ENCODE data around the gene PSMB10.

Gene PSMB10

DNA sequence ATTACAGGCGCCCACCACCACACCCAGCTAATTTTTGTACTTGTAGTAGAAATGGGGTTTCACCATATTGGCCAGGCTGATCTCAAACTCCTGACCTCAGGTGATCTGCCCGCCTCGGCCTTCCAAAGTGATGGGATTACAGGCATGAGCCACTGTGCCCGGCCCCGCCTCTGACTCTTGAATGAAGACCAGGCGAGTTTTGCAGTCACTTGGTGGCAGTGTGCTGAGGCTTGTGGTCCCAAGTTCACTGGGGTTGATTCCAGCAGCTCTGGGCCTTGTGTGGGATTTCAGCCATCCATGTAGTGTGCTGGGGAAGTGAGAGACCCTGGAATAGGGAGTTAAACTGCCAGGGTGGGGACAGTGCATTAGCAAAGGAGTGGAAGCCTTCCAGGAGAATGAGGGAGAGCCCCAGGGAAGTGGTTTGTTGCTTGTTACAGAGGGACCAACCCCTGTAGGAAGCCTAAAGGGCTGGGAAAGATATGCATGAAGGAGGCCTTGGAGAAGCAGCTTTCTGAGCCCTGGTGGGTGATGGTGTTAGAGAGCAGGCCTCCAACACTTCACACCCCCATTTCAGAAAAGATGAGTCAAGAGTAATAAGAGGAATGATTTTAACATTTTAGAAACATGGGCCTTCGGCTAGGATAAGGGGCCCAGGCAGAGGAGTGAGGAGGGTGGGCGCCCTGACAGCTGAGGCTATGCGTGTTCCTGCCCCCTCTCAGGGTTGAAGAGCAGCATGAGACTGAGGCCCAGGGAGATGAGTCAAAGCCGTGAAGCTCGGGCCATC is 29.1 kb downstream of the PSMB10 start:
- WGBS, 2 experiments (ENCODE audit: insufficient coverage in 2 of 2): 91 to 94% methylated on average over 10 of the region's 11 CpGs
- Histone ChIP-seq H3K9me3 (ENCODE audit: control insufficient read depth, low read length) (no peaks in the 10 kb centered on the region), H3K4me3 (ENCODE audit: extremely low read depth, insufficient read depth, low read length, poor library complexity, severe bottlenecking) (no peak overlapping the region), H3K27ac (ENCODE audit: low read depth, low read length, severe bottlenecking) (no peak overlapping the region), H3K4me1 (ENCODE audit: control insufficient read depth, insufficient read depth, low read length, poor library complexity, severe bottlenecking) (no peaks in the 10 kb centered on the region), H3K36me3 (ENCODE audit: control insufficient read depth, insufficient read depth, low read length) (peaks cover 44% of the 10 kb centered on the region)

DNA sequence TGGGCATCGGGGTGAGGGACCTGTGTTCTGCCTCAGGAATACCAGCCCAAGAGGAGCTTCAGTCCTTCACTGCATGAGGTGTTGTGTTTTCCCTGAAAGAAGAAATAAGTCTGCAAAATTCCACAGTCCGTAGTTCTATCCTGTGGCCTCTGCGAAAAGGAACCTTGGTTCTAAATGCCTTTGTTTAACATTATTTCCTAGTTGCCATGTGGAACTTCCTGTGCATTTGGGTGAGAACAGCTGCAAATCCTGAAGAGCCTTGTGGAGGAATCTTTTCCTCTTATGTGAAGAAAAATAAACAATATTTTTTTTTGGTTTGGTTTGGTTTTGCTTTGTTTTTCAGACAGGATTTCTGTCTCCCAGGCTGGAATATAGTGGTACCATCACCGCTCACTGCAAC is 33.8 kb downstream of the PSMB10 start:
- Histone ChIP-seq H3K36me3 (ENCODE audit: control insufficient read depth, insufficient read depth, low read length) (peaks cover 20% of the 10 kb centered on the region), H3K27ac (ENCODE audit: low read depth, low read length, severe bottlenecking) (peak overlapping the region; percentile 1), H3K4me1 (ENCODE audit: control insufficient read depth, insufficient read depth, low read length, poor library complexity, severe bottlenecking) (peaks cover 3% of the 10 kb centered on the region), H3K4me3 (ENCODE audit: extremely low read depth, insufficient read depth, low read length, poor library complexity, severe bottlenecking) (no peak overlapping the region), H3K9me3 (ENCODE audit: control insufficient read depth, low read length) (no peaks in the 10 kb centered on the region)
- WGBS, 2 experiments (ENCODE audit: insufficient coverage in 2 of 2): 97 to 100% methylated on average over 3 to 4 of the region's 4 CpGs

DNA sequence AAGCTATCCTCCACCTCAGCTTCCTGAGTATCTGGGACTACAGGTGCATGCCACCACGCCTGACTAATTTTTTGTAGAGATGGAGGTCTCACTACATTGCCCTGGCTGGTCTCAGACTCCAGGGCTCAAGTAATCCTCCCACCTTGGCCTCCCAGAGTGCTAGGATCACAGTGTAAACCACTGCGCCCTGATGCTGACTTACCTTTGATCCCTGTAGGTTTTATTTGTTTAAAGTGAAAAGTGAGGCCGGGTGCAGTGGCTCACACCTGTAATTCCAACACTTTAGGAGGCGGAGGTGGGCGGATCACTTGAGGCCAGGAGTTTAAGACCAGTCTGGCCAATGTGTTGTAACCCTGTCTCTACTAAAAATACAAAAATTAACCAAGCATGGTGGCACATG is 34.9 kb downstream of the PSMB10 start:
- H3K27ac ChIP-seq (ENCODE audit: low read depth, low read length, severe bottlenecking): no peak overlapping the region
- no peaks in the 10 kb centered on the region for H3K9me3 ChIP-seq (ENCODE audit: control insufficient read depth, low read length)
- H3K4me1 ChIP-seq (ENCODE audit: control insufficient read depth, insufficient read depth, low read length, poor library complexity, severe bottlenecking): peaks cover 3% of the 10 kb centered on the region
- H3K36me3 ChIP-seq (ENCODE audit: control insufficient read depth, insufficient read depth, low read length): peaks cover 23% of the 10 kb centered on the region
- 83 to 100% methylated on average over 1 to 2 of the region's 5 CpGs for WGBS, 2 experiments (ENCODE audit: insufficient coverage in 2 of 2)
- no peak overlapping the region for H3K4me3 ChIP-seq (ENCODE audit: extremely low read depth, insufficient read depth, low read length, poor library complexity, severe bottlenecking)

DNA sequence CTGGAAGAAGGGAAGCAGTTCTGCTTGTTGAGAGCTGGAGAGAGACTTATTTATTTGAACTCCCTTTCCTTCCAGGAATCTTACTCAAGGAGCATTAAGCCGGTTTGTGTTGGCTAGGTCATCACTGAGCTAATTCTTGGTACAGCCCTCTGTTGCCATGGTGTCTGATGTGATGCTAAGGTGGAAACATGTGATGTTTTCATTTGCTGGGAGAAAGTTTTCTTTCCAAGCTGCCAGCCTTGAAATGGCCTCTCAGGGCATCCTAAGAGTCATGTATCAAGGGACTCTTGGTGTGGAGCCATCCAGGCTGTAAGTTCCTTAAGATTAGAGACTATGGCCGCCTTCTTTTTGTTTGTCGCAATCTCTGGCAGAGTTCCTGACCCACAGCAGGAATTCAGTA is 39.4 kb downstream of the PSMB10 start:
- H3K27ac ChIP-seq (ENCODE audit: low read depth, low read length, severe bottlenecking): no peak overlapping the region
- peaks cover 8% of the 10 kb centered on the region for H3K36me3 ChIP-seq (ENCODE audit: control insufficient read depth, insufficient read depth, low read length)
- no peak overlapping the region for H3K4me3 ChIP-seq (ENCODE audit: extremely low read depth, insufficient read depth, low read length, poor library complexity, severe bottlenecking)
- no peaks in the 10 kb centered on the region for H3K9me3 ChIP-seq (ENCODE audit: control insufficient read depth, low read length)
- H3K4me1 ChIP-seq (ENCODE audit: control insufficient read depth, insufficient read depth, low read length, poor library complexity, severe bottlenecking): peaks cover 8% of the 10 kb centered on the region
- WGBS, 2 experiments (ENCODE audit: insufficient coverage in 2 of 2): 94 to 100% methylated on average over 2 of the region's 3 CpGs

DNA sequence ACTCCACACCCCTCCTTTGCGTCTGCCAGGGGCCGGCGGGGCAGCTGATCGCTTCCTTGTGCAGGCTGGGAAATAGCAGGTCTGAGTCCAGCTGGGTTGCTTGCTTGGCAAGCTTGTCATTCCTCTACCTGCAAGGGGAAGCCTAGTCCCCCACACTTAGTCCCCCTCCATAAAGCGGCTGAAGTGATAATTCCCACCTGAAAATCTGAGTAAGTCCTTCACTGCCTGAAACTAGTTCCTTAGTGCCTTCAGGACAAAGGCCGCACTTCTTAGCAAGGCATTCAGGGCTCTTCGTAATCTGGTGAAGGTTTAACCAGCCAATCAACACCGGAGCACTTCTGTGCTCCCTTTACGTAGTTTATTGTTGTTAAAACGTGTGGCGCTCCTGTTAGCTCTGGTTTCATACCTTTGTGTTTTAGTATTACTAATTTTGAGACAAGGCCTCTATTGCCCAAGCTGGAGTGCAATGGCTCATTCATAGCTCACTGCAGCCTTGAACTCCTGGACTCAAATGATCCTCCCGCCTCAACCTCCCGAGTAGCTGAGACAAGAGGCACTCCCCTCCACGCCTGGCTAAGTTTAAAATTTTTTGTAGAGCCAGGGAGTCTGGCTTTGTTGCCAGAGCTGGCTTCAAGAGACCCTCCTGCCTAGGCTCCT is 42.8 kb downstream of the PSMB10 start:
- Histone ChIP-seq H3K4me3 (ENCODE audit: extremely low read depth, insufficient read depth, low read length, poor library complexity, severe bottlenecking) (peak overlapping the region; percentile 93), H3K36me3 (ENCODE audit: control insufficient read depth, insufficient read depth, low read length) (peaks cover 4% of the 10 kb centered on the region), H3K4me1 (ENCODE audit: control insufficient read depth, insufficient read depth, low read length, poor library complexity, severe bottlenecking) (peaks cover 6% of the 10 kb centered on the region), H3K27ac (ENCODE audit: low read depth, low read length, severe bottlenecking) (peak overlapping the region; percentile 89), H3K9me3 (ENCODE audit: control insufficient read depth, low read length) (no peaks in the 10 kb centered on the region)
- 55 to 64% methylated on average over 8 to 9 of the region's 14 CpGs for WGBS, 2 experiments (ENCODE audit: insufficient coverage in 2 of 2)

DNA sequence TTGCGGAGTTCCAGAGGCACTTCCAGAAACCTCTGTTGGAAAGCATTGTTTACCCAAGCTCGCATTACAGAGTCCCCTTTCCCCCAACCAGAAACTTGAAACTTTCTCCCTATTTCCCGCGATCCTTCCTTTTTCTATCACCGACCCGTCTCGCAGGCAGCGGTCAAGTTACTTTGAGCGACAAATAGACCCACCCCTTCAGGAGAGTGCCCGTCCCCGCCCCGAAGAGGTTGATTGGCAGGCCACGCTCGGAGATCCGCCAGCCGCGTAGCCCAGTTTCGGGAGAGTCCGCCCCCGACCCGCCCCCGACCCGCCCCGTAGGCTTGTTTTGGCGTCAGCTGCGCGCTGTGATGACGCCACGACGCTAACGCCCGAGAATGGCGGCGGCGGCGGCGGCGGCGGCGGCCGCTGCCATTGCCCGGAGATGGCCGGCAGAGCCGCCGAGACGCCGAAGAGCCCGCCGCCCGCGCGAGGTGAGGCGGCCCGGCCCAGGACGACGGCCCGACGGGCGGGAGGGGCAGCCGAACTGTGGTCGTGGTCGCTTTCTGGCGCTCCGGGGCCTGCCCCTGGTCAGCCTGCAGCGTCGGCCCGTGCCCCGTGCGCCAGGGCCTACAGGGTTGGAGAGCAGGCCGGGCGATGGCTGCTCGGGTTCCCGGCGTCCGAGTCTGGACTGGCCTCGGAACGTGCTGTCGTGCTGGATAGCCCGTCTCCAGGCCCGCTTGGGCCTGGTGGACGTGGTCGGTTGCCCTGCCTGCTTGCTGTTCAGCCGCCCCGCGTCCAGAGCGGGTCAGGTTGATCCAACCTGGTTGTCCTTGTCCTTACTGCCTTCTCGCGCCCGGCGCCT is 43.5 kb downstream of the PSMB10 start, which contains the start of gene PSKH1:
Gene PSKH1 (plus strand): TSS at position 356 of the 844 bp plus-strand sequence. CDS start 15,496 bp downstream, outside the sequence.
- WGBS, 2 experiments (ENCODE audit: insufficient coverage in 2 of 2): 0% methylated on average over 57 to 82 of the region's 90 CpGs
- peak within 1 kb of the TSS; percentile 89 for H3K27ac ChIP-seq (ENCODE audit: low read depth, low read length, severe bottlenecking)
- peaks cover 4% of the 10 kb centered on the region for H3K36me3 ChIP-seq (ENCODE audit: control insufficient read depth, insufficient read depth, low read length)
- H3K4me3 ChIP-seq (ENCODE audit: extremely low read depth, insufficient read depth, low read length, poor library complexity, severe bottlenecking): peak within 1 kb of the TSS; percentile 93
- no peaks in the 10 kb centered on the region for H3K9me3 ChIP-seq (ENCODE audit: control insufficient read depth, low read length)
- peaks cover 6% of the 10 kb centered on the region for H3K4me1 ChIP-seq (ENCODE audit: control insufficient read depth, insufficient read depth, low read length, poor library complexity, severe bottlenecking)

DNA sequence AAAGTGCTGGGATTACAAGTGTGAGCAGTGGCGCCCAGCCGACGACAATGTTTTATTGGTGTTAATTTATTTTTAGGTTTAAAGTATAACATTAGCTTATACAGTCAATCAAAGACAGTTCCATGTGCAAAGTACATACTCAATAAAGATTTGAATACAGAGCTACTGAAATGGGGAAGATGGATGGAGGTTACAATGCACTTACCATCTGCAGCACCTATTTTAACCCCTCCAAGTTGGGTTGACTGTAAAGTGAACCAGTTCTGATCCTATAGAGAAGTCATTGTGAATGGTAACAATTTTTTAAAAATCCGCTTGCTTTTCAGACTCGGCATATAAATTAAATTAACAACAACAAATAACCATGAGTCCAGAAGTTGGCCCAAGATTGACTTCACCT is 44.3 kb downstream of the PSMB10 start:
- Histone ChIP-seq H3K36me3 (ENCODE audit: control insufficient read depth, insufficient read depth, low read length) (peaks cover 4% of the 10 kb centered on the region), H3K4me1 (ENCODE audit: control insufficient read depth, insufficient read depth, low read length, poor library complexity, severe bottlenecking) (peaks cover 6% of the 10 kb centered on the region), H3K4me3 (ENCODE audit: extremely low read depth, insufficient read depth, low read length, poor library complexity, severe bottlenecking) (peak overlapping the region; percentile 93), H3K9me3 (ENCODE audit: control insufficient read depth, low read length) (no peaks in the 10 kb centered on the region), H3K27ac (ENCODE audit: low read depth, low read length, severe bottlenecking) (no peak overlapping the region)
- 70% methylated on average over 2 of the region's 5 CpGs; no CpG with 5 or more reads in 1 of the 2 experiments for WGBS, 2 experiments (ENCODE audit: insufficient coverage in 2 of 2)

DNA sequence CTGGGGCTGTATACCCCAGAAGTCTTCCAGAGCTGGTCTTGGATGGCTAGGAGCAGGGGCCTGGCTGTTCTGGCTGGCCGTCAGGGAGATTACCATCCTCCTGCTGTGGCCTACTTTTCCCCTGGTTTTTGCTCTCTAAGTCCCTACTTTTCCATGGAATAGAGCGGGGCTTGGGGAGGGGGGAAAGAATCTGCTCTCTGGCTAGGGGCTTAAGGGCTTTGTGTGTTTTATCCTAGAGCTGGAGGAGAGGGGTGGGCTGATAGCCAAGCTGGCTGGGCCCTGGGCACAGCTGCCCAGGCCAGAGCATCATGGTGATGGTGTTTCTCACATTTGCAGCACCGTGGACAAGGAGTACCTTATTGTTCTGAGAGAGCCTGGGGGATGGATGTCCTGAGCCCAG is 48.3 kb downstream of the PSMB10 start:
- Histone ChIP-seq H3K4me1 (ENCODE audit: control insufficient read depth, insufficient read depth, low read length, poor library complexity, severe bottlenecking) (peaks cover 9% of the 10 kb centered on the region), H3K9me3 (ENCODE audit: control insufficient read depth, low read length) (no peaks in the 10 kb centered on the region), H3K27ac (ENCODE audit: low read depth, low read length, severe bottlenecking) (no peak overlapping the region), H3K4me3 (ENCODE audit: extremely low read depth, insufficient read depth, low read length, poor library complexity, severe bottlenecking) (no peak overlapping the region), H3K36me3 (ENCODE audit: control insufficient read depth, insufficient read depth, low read length) (peaks cover 33% of the 10 kb centered on the region)
- WGBS, 2 experiments (ENCODE audit: insufficient coverage in 2 of 2): 95% methylated on average over 3 of the region's 3 CpGs; no CpG with 5 or more reads in 1 of the 2 experiments

DNA sequence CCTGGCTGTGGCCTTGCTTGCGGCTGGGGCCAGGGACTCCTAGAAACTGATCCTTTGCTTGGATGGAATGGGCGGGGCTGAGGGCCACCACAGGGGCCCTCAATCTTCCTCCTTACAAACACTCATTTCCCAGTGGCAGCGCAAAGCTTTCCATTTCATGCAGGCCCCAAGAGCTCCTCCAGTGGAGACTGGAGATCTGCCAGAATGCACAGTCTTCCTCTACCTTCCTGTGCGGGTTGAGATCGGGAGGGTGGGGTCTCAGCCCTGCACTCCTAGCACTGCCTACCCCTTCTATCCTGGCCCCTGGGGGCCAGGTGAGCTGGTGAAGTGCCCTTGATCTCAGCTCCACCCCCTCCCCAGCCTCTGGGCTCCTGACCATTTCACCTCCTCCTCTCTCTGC is 50.3 kb downstream of the PSMB10 start:
- 83 to 96% methylated on average over 4 of the region's 5 CpGs for WGBS, 2 experiments (ENCODE audit: insufficient coverage in 2 of 2)
- peaks cover 9% of the 10 kb centered on the region for H3K4me1 ChIP-seq (ENCODE audit: control insufficient read depth, insufficient read depth, low read length, poor library complexity, severe bottlenecking)
- H3K27ac ChIP-seq (ENCODE audit: low read depth, low read length, severe bottlenecking): no peak overlapping the region
- no peak overlapping the region for H3K4me3 ChIP-seq (ENCODE audit: extremely low read depth, insufficient read depth, low read length, poor library complexity, severe bottlenecking)
- H3K36me3 ChIP-seq (ENCODE audit: control insufficient read depth, insufficient read depth, low read length): peaks cover 48% of the 10 kb centered on the region
- H3K9me3 ChIP-seq (ENCODE audit: control insufficient read depth, low read length): no peaks in the 10 kb centered on the region

DNA sequence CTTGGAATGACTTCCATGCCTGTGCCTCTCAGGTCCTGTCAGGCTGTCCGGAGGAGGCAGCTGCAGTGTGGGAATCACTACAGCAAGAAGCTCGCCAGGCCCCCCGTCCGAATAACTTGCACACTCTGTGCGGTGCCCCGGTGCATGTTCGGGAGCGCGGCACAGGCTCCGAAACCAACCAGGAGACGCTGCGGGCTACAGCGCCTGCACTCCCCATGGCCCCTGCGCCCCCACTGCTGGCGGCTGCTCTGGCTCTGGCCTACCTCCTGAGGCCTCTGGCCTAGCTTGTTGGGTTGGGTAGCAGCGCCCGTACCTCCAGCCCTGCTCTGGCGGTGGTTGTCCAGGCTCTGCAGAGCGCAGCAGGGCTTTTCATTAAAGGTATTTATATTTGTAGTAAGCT is 50.7 kb downstream of the PSMB10 start:
- 94 to 96% methylated on average over 16 to 17 of the region's 19 CpGs for WGBS, 2 experiments (ENCODE audit: insufficient coverage in 2 of 2)
- H3K9me3 ChIP-seq (ENCODE audit: control insufficient read depth, low read length): no peaks in the 10 kb centered on the region
- peaks cover 9% of the 10 kb centered on the region for H3K4me1 ChIP-seq (ENCODE audit: control insufficient read depth, insufficient read depth, low read length, poor library complexity, severe bottlenecking)
- H3K4me3 ChIP-seq (ENCODE audit: extremely low read depth, insufficient read depth, low read length, poor library complexity, severe bottlenecking): no peak overlapping the region
- peaks cover 52% of the 10 kb centered on the region for H3K36me3 ChIP-seq (ENCODE audit: control insufficient read depth, insufficient read depth, low read length)
- H3K27ac ChIP-seq (ENCODE audit: low read depth, low read length, severe bottlenecking): no peak overlapping the region
